ENCODE results near the gene VPS13C. TPM values are rescaled to one million over a fixed set of nuclear protein-coding genes. Genes with fewer than 3 reads are reported as not detected.

VPS13C gene
- total and polyA plus RNA-seq, 12 donors, result 18.9 to 114 (median 55.2) TPM

DNA sequence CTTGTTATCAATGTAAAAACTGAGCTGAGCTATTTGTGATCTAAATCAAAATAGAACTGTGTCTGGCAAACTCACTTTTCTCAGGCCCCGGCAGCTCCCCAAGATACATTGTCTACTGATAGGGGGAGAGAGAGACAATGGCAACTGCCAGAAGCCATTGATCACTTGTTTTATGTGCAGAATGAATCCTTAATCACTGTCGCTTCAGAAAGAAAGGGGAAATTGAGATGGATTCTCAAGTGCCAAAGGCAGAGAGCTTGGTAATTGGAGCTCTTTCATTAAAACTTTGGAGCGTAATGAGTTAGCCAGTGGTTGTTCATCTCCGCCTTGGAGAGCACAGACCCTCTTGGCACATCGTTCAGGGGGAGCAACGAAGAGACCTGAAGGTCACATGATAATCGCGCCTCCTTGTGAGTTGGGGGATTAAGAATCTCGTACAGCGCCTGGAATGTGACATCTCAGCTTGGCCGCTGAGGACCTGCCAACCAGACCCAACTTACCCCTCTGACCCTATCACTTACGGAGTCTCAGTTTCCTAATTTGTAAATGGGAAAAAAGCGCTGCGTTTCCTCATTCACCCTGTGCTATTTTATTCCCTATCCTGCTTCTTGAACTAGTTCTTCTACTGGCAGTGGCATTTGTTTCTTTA, 252.8 kb downstream of the VPS13C start:
- Histone ChIP-seq H3K27ac (no peak overlapping the region), H3K36me3 (replicated peaks in 1 of 2) (no peaks in the 10 kb centered on the region), H3K4me3 (no peak overlapping the region), H3K9me3 (replicated peaks in 1 of 3) (no peaks in the 10 kb centered on the region), H3K27me3 (no peaks in the 10 kb centered on the region), H3K4me1 (replicated peaks in 1 of 2) (no peaks in the 10 kb centered on the region)
- 83 to 89% (median 88%) methylated on average over 14 of the region's 14 CpGs for WGBS, 4 donors
- intact Hi-C loops (cut with DNase I), result no loop called here
- no peak for DNase-seq
- TF ChIP-seq POLR2A (IDR thresholded peaks at IDR 0.05), result no peak
- TF ChIP-seq CTCF (IDR thresholded peaks at IDR 0.05), result no peak

Other genes starting within 250 kb of the VPS13C start
- under 1 TPM in 6 of 9 donors, not detected in 3; 0.07 to 0.67 (median 0.22) TPM for gene C2CD4A, start 6.5 kb upstream of the VPS13C start, total RNA-seq
- under 1 TPM; 0.10 to 0.42 (median 0.24) TPM for gene C2CD4A, start 6.5 kb upstream of the VPS13C start, polyA plus RNA-seq
- 1 to 10 TPM in 6 of 9 donors, under 1 TPM in 1, not detected in 2; 0.61 to 3.2 (median 1.3) TPM for gene C2CD4B, start 104.8 kb upstream of the VPS13C start, total RNA-seq
- 1 to 10 TPM in 1 of 3 donors, under 1 TPM in 1, not detected in 1; 0.97 to 3.6 TPM for gene C2CD4B, start 104.8 kb upstream of the VPS13C start, polyA plus RNA-seq